Tibial artery (tissue), 4 donors: ENCODE results near the gene INO80E.
A peak's percentile ranks its signal among the peaks of the same experiment; 100 is the strongest.
"Not testable (repeated sequence)": the region's sequence is repeated elsewhere in the genome, so short reads cannot be mapped to it uniquely, and the experiment has no call there.

ENCODE experiments used
- DNase-seq, 2 donors: peaks; one replicate each; pipeline ENCODE4 v3.0.0-alpha.2; 2019
- H3K27ac ChIP-seq, 2 donors: fragments of 200-600 bp; sonication (generic) in 1 of 2; 1 replicate in 1 of 2; 2 replicates in 1 of 2; pipeline ENCODE4 v1.5.1; 2018 to 2019; ENCODE audit warnings: mild to moderate bottlenecking in 1 of 2
- H3K27me3 ChIP-seq, 2 donors: fragments of 200-600 bp; sonication (generic) in 1 of 2; one replicate each; pipeline versions ENCODE4 v1.5.1 to v1.6.0; 2016 to 2019
- H3K36me3 ChIP-seq, 3 donors: fragments of 200-600 bp; sonication (generic) in 2 of 3; one replicate each; pipeline ENCODE4 v1.5.1; 2016 to 2019; ENCODE audit warnings: mild to moderate bottlenecking in 2 of 3
- H3K4me1 ChIP-seq, 4 donors: fragments of 200-600 bp; sonication (generic) in 2 of 4; 1 replicate in 3 of 4; 2 replicates in 1 of 4; pipeline ENCODE4 v1.5.1; 2016 to 2019
- H3K4me3 ChIP-seq, 2 donors: fragments of 200-600 bp; sonication (generic) in 1 of 2; 1 replicate in 1 of 2; 2 replicates in 1 of 2; pipeline ENCODE4 v1.5.1; 2018 to 2019; ENCODE audit warnings: mild to moderate bottlenecking in 2 of 2
- H3K9me3 ChIP-seq, 3 donors: fragments of 200-600 bp; sonication (generic) in 1 of 3; one replicate each; pipeline ENCODE4 v1.5.1; 2016 to 2019
- CTCF ChIP-seq, 2 experiments: fragments of 200-600 bp in 1 of 2; fragments of 450-650 bp in 1 of 2; IDR thresholded peaks; one replicate each; pipeline ENCODE4 v1.5.1; 2017 to 2019; ENCODE audit warnings: antibody characterized with exemption in 2 of 2, mild to moderate bottlenecking in 1 of 2, moderate library complexity in 1 of 2
- intact Hi-C: fragments of 100-400 bp; cut with DNase I; formaldehyde crosslinking; loops from one replicate; pipeline ENCODE4 v1.15.0; 2023; ENCODE audit warnings: low total_unique reads

Gene INO80E

GRCh38 chr16:29959293-29959692 lies 36.7 kb upstream of the INO80E start:
- no peak overlapping the region for H3K4me3 ChIP-seq
- intact Hi-C loops: no loop called here
- H3K4me1 ChIP-seq: peaks cover 0 to 18% (median 15%) of the 10 kb centered on the region in 4 donors
- no peak for TF ChIP-seq CTCF (IDR thresholded peaks at IDR 0.05)
- H3K36me3 ChIP-seq: peaks cover 0 to 5% (median 0%) of the 10 kb centered on the region in 3 donors
- peak in 1 of 2 donors; percentile 45 for DNase-seq
- peaks cover 0 to 2% of the 10 kb centered on the region in 2 donors for H3K27me3 ChIP-seq
- no peak overlapping the region for H3K27ac ChIP-seq
- H3K9me3 ChIP-seq: no peaks in the 10 kb centered on the region

- DNase-seq, H3K27me3 ChIP-seq, H3K27ac ChIP-seq, H3K4me3 ChIP-seq, intact Hi-C loops, H3K9me3 ChIP-seq: not testable (repeated sequence)
- Histone ChIP-seq H3K4me1 (peaks cover 0 to 18% (median 15%) of the 10 kb centered on the region in 4 donors), H3K36me3 (peaks cover 0 to 11% (median 0%) of the 10 kb centered on the region in 3 donors)
These were observed 36.2 kb upstream of the INO80E start for GRCh38 chr16:29959821-29960220.

GRCh38 chr16:29961127-29961478 lies 34.9 kb upstream of the INO80E start:
- H3K27me3 ChIP-seq: no peaks in the 10 kb centered on the region
- H3K9me3 ChIP-seq: no peaks in the 10 kb centered on the region
- TF ChIP-seq CTCF (IDR thresholded peaks at IDR 0.05): no peak
- peaks cover 0 to 20% (median 4%) of the 10 kb centered on the region in 3 donors for H3K36me3 ChIP-seq
- DNase-seq: peak in 1 of 2 donors; percentile 51
- peak overlapping the region; percentile 87 to 91 for H3K27ac ChIP-seq
- intact Hi-C loops: no loop called here
- H3K4me3 ChIP-seq: peak overlapping the region; percentile 65 to 69
- H3K4me1 ChIP-seq: peaks cover 0 to 18% (median 15%) of the 10 kb centered on the region in 4 donors

GRCh38 chr16:29961479-29962343 lies 34.3 kb upstream of the INO80E start, which contains the start of gene TMEM219:
Gene TMEM219, plus strand, starts transcription at chr16:29962079. Its CDS starts 1,065 bp downstream, at chr16:29963144.
- H3K4me3 ChIP-seq: peak within 1 kb of the TSS; percentile 65 to 69
- peak; percentile 60 to 82 for TF ChIP-seq CTCF (IDR thresholded peaks at IDR 0.05)
- peak; percentile 88 to 95 for DNase-seq
- intact Hi-C loops: no loop called here
- peaks cover 0 to 18% (median 15%) of the 10 kb centered on the region in 4 donors for H3K4me1 ChIP-seq
- no peaks in the 10 kb centered on the region for H3K27me3 ChIP-seq
- H3K9me3 ChIP-seq: no peaks in the 10 kb centered on the region
- H3K27ac ChIP-seq: peak within 1 kb of the TSS; percentile 87 to 91
- H3K36me3 ChIP-seq: peaks cover 0 to 20% (median 4%) of the 10 kb centered on the region in 3 donors

GRCh38 chr16:29962344-29962994 lies 33.6 kb upstream of the INO80E start:
- intact Hi-C loops: no loop called here
- peak overlapping the region; percentile 65 to 69 for H3K4me3 ChIP-seq
- no peaks in the 10 kb centered on the region for H3K27me3 ChIP-seq
- no peaks in the 10 kb centered on the region for H3K9me3 ChIP-seq
- peaks cover 0 to 18% (median 15%) of the 10 kb centered on the region in 4 donors for H3K4me1 ChIP-seq
- H3K36me3 ChIP-seq: peaks cover 0 to 27% (median 4%) of the 10 kb centered on the region in 3 donors
- peak; percentile 29 to 62 for DNase-seq
- H3K27ac ChIP-seq: peak overlapping the region; percentile 87 to 91
- no peak for TF ChIP-seq CTCF (IDR thresholded peaks at IDR 0.05)
